MM.1S (cell line): ENCODE measurements around the gene CNNM2.
"Not testable (repeated sequence)": the region's sequence is repeated elsewhere in the genome, so short reads cannot be mapped to it uniquely, and the experiment has no call there.

Experiments used
- DNase-seq: peaks from one replicate; pipeline ENCODE4 v3.0.0-alpha.2; 2015
- H2AFZ ChIP-seq: fragments of 300-600 bp; sonication (generic); 2 replicates; pipeline ENCODE4 v1.6.0; 2016; ENCODE audit warnings: antibody characterized with exemption, low read length
- H3F3A ChIP-seq: fragments of 300-600 bp; sonication (generic); 2 replicates; pipeline ENCODE4 v1.6.1; 2016; ENCODE audit warnings: mild to moderate bottlenecking, antibody characterized with exemption, low read length, moderate library complexity, mixed read lengths; ENCODE audit not compliant: insufficient read depth
- H3K27ac ChIP-seq: fragments of 300-600 bp; sonication (generic); 2 replicates; pipeline ENCODE4 v1.5.1; 2016; ENCODE audit warnings: mild to moderate bottlenecking, low read length
- H3K27me3 ChIP-seq: fragments of 300-600 bp; sonication (generic); replicated peaks from 2 replicates; pipeline ENCODE4 v1.6.0; 2016; ENCODE audit warnings: low read length; ENCODE audit not compliant: insufficient read depth
- H3K36me3 ChIP-seq: fragments of 300-600 bp; sonication (generic); replicated peaks from 2 replicates; pipeline ENCODE4 v1.6.1; 2016; ENCODE audit warnings: mild to moderate bottlenecking, low read length, mixed read lengths; ENCODE audit not compliant: insufficient read depth
- H3K4me1 ChIP-seq: fragments of 300-600 bp; sonication (generic); 2 replicates; pipeline ENCODE4 v1.6.1; 2016; ENCODE audit warnings: low read length, mixed read lengths
- H3K4me2 ChIP-seq: fragments of 300-600 bp; sonication (generic); 2 replicates; pipeline ENCODE4 v1.6.0; 2016; ENCODE audit warnings: low read depth, low read length
- H3K4me3 ChIP-seq: fragments of 300-600 bp; sonication (generic); 2 replicates; pipeline ENCODE4 v1.5.1; 2016; ENCODE audit warnings: low read length, mixed read lengths
- H3K79me2 ChIP-seq: fragments of 300-600 bp; sonication (generic); 2 replicates; pipeline ENCODE4 v1.6.1; 2016; ENCODE audit warnings: mixed run types, low read length, mixed read lengths
- H3K9ac ChIP-seq: fragments of 300-600 bp; sonication (generic); 2 replicates; pipeline ENCODE4 v1.6.1; 2016; ENCODE audit warnings: low read length, mixed read lengths
- H3K9me2 ChIP-seq: fragments of 300-600 bp; sonication (generic); replicated peaks from 2 replicates; pipeline ENCODE4 v1.6.1; 2016; ENCODE audit warnings: mild to moderate bottlenecking, low read length, mixed read lengths; ENCODE audit not compliant: insufficient read depth
- H3K9me3 ChIP-seq: fragments of 300-600 bp; sonication (generic); replicated peaks from 2 replicates; pipeline ENCODE4 v1.6.1; 2016; ENCODE audit warnings: mild to moderate bottlenecking, low read length, mixed read lengths; ENCODE audit not compliant: insufficient read depth
- H4K20me1 ChIP-seq: fragments of 300-600 bp; sonication (generic); 2 replicates; pipeline ENCODE4 v1.6.1; 2016; ENCODE audit warnings: mild to moderate bottlenecking, low read length, moderate library complexity, mixed read lengths; ENCODE audit not compliant: insufficient read depth
- CTCF ChIP-seq: fragments of 300-600 bp; sonication (generic); IDR thresholded peaks from 2 replicates; pipeline ENCODE4 v1.5.1; 2016; ENCODE audit warnings: antibody characterized with exemption, low read length, mixed read lengths
- EZH2 ChIP-seq: fragments of 300-600 bp; sonication (generic); optimal IDR thresholded peaks from 2 replicates; pipeline ENCODE3; 2017; ENCODE audit warnings: low read depth, mild to moderate bottlenecking, antibody characterized with exemption, low read length, mixed read lengths
- EZH2phosphoT487 ChIP-seq: fragments of 300-600 bp; sonication (generic); IDR thresholded peaks from 2 replicates; pipeline ENCODE4 v1.6.1; 2018; ENCODE audit warnings: antibody characterized with exemption, low read length

Gene CNNM2

GRCh38 chr10:102923601-102924000 lies 5.5 kb downstream of the CNNM2 start:
- no peaks in the 10 kb centered on the region for H3K36me3 ChIP-seq
- no peak for DNase-seq
- peaks cover 11% of the 10 kb centered on the region for H3K79me2 ChIP-seq
- H3F3A ChIP-seq = no peaks in the 10 kb centered on the region
- no peak overlapping the region for H3K4me3 ChIP-seq
- H3K9me3 ChIP-seq = no peaks in the 10 kb centered on the region
- TF ChIP-seq EZH2 = no peak
- no peak for TF ChIP-seq CTCF
- no peak for TF ChIP-seq EZH2phosphoT487
- H3K4me2 ChIP-seq = no peak overlapping the region
- no peak overlapping the region for H3K27ac ChIP-seq
- H4K20me1 ChIP-seq = no peaks in the 10 kb centered on the region
- peaks cover 9% of the 10 kb centered on the region; the same call in 1 of the 2 replicates for H3K4me1 ChIP-seq
- no peak overlapping the region for H2AFZ ChIP-seq
- no peaks in the 10 kb centered on the region for H3K9me2 ChIP-seq
- no peak overlapping the region for H3K9ac ChIP-seq
- no peaks in the 10 kb centered on the region for H3K27me3 ChIP-seq

GRCh38 chr10:102926842-102927241 lies 8.7 kb downstream of the CNNM2 start:
- no peaks in the 10 kb centered on the region for H3K79me2 ChIP-seq
- no peaks in the 10 kb centered on the region for H3F3A ChIP-seq
- no peak overlapping the region for H3K4me3 ChIP-seq
- H2AFZ ChIP-seq = no peak overlapping the region
- H3K9ac ChIP-seq = no peak overlapping the region
- H3K9me2 ChIP-seq = no peaks in the 10 kb centered on the region
- no peak overlapping the region for H3K27ac ChIP-seq
- no peaks in the 10 kb centered on the region for H3K27me3 ChIP-seq
- H4K20me1 ChIP-seq = no peaks in the 10 kb centered on the region
- no peaks in the 10 kb centered on the region for H3K36me3 ChIP-seq
- H3K9me3 ChIP-seq = no peaks in the 10 kb centered on the region
- no peak for TF ChIP-seq EZH2phosphoT487
- no peaks in the 10 kb centered on the region for H3K4me1 ChIP-seq
- no peak overlapping the region for H3K4me2 ChIP-seq
- no peak for DNase-seq

- no peak overlapping the region for H3K4me2 ChIP-seq
- H3K36me3 ChIP-seq = no peaks in the 10 kb centered on the region
- no peaks in the 10 kb centered on the region for H3F3A ChIP-seq
- no peaks in the 10 kb centered on the region for H4K20me1 ChIP-seq
- H3K79me2 ChIP-seq = no peaks in the 10 kb centered on the region
- H2AFZ ChIP-seq = no peak overlapping the region
- no peaks in the 10 kb centered on the region for H3K9me2 ChIP-seq
- no peak for TF ChIP-seq EZH2phosphoT487
- TF ChIP-seq EZH2 = no peak
- no peak for TF ChIP-seq CTCF
- no peak for DNase-seq
- no peak overlapping the region for H3K27ac ChIP-seq
- H3K9ac ChIP-seq = no peak overlapping the region
- H3K27me3 ChIP-seq = no peaks in the 10 kb centered on the region
- H3K9me3 ChIP-seq = no peaks in the 10 kb centered on the region
- H3K4me3 ChIP-seq = no peak overlapping the region
- no peaks in the 10 kb centered on the region for H3K4me1 ChIP-seq
These were observed 9.4 kb downstream of the CNNM2 start for GRCh38 chr10:102927311-102928010.

GRCh38 chr10:102928442-102928841 lies 10.3 kb downstream of the CNNM2 start:
- not testable (repeated sequence) for H3K9me2 ChIP-seq, H4K20me1 ChIP-seq, H3K4me1 ChIP-seq, H3K4me2 ChIP-seq, H3K9ac ChIP-seq, H3K27ac ChIP-seq, H2AFZ ChIP-seq, H3K4me3 ChIP-seq, H3K79me2 ChIP-seq, H3K27me3 ChIP-seq, H3F3A ChIP-seq, DNase-seq, H3K36me3 ChIP-seq, H3K9me3 ChIP-seq
